ENCODE results near the gene RCAN3.
"Not testable (repeated sequence)": the region's sequence is repeated elsewhere in the genome, so short reads cannot be mapped to it uniquely, and the experiment has no call there.

The RCAN3 gene

DNA sequence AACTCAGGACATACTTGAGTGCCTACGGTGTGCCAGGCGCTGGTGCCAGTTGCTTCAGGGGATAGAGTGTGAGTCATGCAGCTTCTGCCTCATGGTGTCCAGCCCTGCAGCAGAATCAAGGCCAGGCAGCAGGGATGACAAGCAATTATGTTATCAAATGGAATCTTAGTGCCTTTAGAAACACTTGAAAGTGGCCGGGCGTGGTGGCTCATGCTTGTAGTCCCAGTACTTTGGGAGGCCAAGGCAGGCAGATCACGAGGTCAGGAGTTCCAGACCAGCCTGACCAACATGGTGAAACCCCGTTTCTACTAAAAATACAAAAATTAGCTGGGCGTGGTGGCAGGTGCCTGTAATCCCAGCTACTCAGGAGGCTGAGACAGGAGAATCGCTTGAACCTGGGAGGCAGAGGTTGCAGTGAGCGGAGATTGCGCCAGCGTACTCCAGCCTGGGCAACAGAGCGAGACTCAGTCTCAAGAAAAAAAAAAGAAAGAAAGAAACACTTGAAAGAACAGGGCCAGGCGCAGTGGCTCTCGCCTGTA is 13.1 kb downstream of the RCAN3 start:
- not testable (repeated sequence) for DNase-seq

- DNase-seq: no peak
Observed at GRCh38 chr1:24516506-24516905, 13.9 kb downstream of the RCAN3 start.

- DNase-seq: no peak
Observed at GRCh38 chr1:24517898-24518297, 15.3 kb downstream of the RCAN3 start.

DNA sequence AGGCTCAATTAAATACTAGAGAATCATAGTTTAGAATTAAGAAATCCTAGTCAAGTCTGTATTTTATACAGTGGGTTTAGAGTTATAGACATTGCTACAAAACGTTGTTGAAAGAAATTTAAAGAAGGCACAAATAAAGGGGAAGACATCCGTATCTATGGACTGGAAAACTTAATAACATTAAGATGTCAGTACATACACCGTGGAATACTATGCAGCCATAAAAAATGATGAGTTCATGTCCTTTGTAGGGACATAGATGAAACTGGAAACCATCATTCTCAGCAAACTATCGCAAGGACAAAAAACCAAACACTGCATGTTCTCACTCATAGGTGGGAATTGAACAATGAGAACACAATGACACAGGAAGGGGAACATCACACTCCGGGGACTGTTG is 17.6 kb downstream of the RCAN3 start:
- not testable (repeated sequence) for DNase-seq

GRCh38 chr1:24525606-24526005 is 23.0 kb downstream of the RCAN3 start:
- DNase-seq: no peak

GRCh38 chr1:24526045-24526444 is 23.4 kb downstream of the RCAN3 start:
- no peak for DNase-seq

DNA sequence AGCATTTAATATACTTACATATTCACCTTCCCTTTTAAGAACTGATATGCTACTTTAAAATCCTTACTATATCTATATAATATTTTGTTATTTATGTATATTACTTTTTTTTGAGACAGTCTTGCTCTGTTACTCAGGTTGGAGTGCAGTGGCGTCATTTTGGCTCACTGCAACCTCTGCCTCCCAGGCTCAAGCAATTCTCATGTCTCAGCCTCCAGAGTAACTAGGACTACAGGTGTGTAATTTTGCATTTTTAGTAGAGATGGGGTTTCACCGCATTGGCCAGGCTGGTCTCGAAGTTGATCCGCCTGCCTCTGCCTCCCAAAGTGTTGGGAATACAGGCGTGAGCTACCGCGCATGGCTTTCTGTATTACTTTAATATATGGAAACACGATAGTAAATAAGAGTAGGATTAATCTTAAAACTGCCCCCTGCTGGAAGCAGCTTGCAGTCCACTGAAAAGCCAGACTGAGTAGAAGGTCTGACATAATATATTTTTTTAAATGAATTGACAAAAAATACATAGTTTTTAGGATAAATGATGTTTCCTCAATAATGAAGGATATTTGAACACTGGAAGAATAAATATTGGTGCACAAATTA is 24.4 kb downstream of the RCAN3 start:
- DNase-seq: no peak

DNA sequence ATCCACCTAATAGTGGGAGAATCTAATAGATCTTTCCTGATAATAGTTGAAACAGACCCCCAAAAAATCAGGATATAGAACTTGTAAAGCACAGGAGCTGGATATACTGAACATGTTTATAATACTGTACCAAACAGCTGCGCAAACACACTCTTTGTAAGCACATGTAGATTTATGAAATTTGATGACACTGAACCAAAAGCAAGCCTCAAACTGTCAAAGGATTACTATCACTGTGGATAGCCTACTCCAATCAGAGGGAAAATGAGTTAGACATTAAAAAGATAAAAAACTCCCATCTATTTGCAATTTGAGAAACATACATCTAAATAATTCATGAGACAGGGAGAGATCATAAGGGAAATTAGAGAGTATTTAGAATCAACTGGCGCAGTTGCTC is 26.1 kb downstream of the RCAN3 start:
- DNase-seq: peak; percentile 58

GRCh38 chr1:24529292-24529691 is 26.7 kb downstream of the RCAN3 start:
- DNase-seq: not testable (repeated sequence)

DNA sequence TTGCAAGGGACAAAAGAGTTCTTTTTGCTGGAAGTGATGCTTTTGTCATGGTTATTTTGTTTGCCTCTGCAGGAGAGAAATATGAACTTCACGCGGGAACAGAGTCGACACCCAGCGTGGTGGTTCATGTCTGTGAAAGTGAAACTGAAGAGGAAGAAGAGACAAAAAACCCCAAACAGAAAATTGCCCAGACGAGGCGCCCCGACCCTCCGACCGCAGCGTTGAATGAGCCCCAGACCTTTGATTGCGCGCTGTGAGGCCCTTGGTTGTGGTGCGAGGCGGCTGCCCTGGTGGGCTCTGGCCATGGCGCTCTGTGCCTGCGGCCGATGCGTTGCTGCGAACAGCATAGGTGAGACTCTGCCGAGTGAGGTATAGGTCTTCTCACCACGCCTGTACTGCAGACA is 32.4 kb downstream of the RCAN3 start:
- DNase-seq: no peak

DNA sequence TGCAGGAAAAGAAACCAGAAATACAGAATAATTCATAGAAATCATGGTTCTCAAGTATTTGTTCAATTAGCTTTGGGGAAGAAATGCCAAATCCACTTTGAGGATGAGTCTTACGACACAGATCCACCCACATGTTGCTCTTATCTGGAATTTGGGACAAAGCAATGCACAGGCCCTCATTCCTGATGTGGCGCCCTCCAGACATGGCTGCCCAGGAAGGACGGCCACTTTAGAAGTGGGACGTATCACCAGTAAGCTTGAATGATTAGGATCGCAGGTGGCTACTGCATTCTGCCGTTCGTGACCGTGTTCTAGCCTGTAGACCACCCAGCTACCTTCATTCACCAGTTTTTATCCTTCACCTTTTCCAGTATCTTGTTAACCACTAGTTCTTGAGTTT is 33.1 kb downstream of the RCAN3 start:
- no peak for DNase-seq

DNA sequence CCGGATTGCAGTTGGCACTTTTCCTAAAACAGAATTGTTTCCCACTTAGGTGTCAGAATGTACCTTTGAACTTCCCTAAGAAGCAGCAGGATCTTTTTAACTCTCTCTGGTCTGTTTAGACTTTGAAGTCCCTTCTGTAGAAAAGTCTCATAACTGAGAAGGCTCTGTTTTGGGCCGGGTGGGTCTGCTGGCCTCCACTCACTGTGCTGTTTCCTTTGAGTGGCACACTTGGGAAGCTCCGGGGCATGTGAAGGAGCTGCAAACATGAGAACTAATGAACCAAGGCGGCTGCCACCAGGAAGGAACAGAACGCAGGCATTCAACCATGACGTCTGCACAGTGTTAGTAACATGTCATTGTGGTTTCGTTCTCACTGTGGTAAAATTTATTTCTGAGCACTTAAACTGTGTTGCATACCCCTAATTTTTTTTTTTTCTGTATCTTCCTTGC is 33.8 kb downstream of the RCAN3 start:
- no peak for DNase-seq

DNA sequence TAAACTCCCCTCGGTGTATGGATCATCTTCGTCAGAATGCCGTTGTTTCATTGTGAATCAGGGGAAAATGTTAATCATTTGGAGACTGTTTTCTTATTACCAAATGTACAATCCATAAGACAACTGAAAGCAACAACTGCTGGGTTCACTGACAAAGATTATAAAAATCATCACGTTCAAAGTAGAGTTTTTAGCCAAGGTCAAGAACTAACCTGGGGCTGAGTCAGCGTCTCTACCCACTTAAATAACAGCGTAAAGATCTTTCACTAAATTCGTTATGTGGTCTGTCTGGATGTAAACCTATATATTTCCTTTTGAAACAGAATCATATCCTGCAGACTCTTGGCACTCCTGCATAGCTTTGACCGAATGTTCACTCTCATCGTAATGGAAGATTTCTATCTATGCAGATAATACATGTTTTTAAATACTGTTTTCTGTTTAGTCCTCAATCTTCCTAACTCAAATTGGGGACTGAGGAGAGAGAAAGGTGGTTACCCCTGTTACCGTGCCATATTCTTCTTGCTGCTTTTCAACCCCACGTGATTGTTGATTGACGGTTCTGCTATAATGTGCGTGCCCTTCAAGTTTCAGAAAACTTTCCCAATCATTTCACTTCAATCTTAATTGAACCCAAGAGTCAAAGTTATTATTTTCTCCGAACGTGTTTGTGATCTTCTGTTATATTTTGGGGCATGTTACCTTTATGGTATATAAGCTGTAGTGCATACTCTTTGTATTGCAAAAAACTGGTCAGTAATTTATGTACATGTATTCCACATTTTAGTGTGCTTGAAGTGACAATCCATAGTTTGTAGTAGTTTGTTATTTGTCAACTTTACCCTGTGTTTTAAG is 37.6 kb downstream of the RCAN3 start:
- no peak for DNase-seq

- no peak for DNase-seq
Observed at GRCh38 chr1:24540906-24541710, 38.5 kb downstream of the RCAN3 start.

DNA sequence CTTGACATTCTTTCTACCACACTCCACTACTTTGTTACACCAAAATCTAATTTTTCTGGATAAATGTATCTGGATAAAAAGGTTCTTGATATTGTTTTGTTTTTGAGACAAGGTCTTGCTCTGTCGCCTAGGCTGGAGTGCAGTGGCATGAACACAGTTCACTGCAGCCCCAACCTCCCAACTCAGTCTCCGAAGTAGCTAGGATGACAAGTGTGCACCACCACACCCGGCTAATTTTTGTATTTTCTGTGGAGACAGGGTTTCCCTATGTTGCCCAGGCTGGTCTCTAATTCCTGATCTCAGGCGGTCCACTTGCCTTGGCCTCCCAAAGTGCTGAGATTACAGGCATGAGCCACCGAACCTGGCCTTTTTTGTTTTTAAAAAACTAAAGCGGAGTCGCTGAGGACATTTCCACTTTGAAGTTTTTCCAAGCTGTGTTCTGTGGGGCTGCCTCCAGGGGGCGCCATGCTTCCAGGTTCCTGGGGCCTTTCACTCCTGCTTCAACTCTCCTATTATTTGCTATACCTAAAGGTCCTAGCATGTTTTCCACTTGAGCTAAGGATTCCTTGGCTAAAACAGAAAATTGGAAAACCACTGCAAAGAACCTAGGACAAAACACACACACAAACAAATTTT is 39.2 kb downstream of the RCAN3 start:
- no peak for DNase-seq

DNA sequence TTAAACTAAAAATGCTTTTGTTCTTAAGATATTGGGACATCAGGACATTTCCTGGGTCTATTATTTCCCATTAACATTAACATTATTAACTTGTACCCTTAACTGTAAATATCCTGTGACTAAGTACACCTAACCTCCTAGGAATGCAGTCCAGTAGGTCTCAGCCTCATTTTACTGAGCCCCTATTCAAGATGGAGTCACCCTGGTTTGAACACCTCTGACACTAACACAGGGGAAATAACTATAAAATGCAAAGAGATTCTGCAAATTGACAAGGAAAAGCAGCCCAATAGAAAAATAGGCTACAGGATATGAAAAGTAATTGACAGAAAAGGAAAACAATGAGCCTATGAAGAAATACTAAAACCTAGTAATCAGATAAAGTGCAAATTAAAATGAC is 41.6 kb downstream of the RCAN3 start:
- DNase-seq: no peak

- no peak for DNase-seq
Observed at GRCh38 chr1:24545662-24546061, 43.0 kb downstream of the RCAN3 start.

- no peak for DNase-seq
Observed at GRCh38 chr1:24547195-24547594, 44.6 kb downstream of the RCAN3 start.

DNA sequence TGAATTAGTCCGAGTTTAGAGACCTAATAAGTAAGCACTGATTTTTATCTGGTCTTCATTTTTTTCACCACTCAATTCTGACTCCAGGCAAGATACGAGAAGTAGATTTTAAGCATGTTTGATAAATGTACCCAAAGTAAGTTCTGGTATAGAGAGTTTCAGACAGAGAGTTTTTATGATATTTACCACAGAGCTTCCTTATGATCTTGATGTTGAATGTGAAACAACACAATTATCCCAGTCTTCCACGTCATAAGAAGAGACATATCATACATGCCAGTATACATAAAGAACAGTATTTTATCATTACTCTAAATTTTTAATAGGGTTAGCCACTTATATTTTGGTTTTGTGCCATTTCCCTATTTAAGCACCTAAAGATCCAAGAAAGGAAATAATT is 45.4 kb downstream of the RCAN3 start:
- DNase-seq: no peak

DNA sequence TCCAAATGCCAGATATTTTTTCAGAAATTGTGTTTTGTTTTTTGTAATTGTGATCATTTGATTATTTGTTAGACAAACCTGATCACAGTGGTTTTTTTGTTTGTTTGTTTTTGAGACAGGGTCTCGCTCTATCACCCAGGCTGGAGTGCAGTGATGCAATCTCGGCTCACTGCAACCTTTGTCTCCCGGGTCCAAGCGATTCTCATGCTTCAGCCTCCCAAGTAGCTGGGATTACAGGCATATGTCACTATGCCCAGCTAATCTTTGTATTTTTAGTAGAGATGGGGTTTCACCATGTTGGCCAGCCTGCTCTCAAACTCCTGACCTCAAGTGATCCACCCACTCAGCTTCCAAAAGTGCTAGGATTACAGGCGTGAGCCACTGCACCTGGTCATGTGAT is 46.6 kb downstream of the RCAN3 start:
- not testable (repeated sequence) for DNase-seq

GRCh38 chr1:24551290-24551959 is 48.8 kb downstream of the RCAN3 start:
- DNase-seq: no peak

DNA sequence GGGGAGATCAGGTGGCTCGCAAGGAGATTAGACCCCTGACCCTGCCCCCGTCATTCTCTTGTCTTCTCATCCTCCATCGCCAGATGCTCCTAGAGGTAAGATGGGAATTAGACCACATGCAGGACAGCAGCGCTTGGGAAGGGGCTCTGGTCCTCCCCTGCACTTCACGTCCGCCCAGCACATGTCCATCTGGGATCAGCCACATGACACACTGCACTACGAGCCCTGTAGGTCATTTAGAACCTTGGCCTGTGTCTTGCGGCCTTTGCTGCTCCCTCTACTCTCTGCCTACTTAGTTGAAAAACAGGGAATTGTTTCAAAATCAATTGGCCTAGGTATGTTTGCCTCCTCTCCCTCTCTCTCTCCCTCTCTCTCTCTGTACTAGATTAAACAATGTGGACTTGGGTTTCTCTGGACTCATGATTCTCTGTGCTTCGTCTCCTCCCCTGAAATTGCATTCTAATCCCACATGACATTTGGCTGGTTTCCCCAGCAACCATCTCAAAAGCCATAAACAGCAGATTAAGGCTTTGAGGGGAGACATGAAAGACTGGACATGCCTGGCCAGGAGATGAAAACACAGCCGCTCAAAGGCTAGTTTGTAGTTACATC is 49.4 kb downstream of the RCAN3 start:
- DNase-seq: no peak
